ENCODE results near the gene SLC35F2. TPM values are rescaled to one million over a fixed set of nuclear protein-coding genes. Genes with fewer than 3 reads are reported as not detected.
A peak's percentile ranks its signal among the peaks of the same experiment; 100 is the strongest.
"Not testable (repeated sequence)": the region's sequence is repeated elsewhere in the genome, so short reads cannot be mapped to it uniquely, and the experiment has no call there.

SLC35F2 gene
- total RNA-seq, 2 experiments from 2014 or later = 7.7 to 7.8 TPM

- no peaks in the 10 kb centered on the region for H3K27me3 Mint-ChIP-seq
- H3K9me3 Mint-ChIP-seq = no peaks in the 10 kb centered on the region
- DNase-seq = no peak
- H3K27ac Mint-ChIP-seq = peak overlapping the region; percentile 72
- peaks cover 40% of the 10 kb centered on the region for H3K4me1 Mint-ChIP-seq
- H3K4me3 Mint-ChIP-seq = no peak overlapping the region
- ChIA-PET POLR2A (no interaction called here), CTCF (interaction anchor here (0.7 to 1.7 kb wide), 4 partner anchors 9 to 294 kb away, joined by 3 to 5 read pairs (median 4); no protein-coding TSS in a partner anchor)
- H3K36me3 Mint-ChIP-seq (ENCODE audit: low read depth) = peaks cover 2% of the 10 kb centered on the region
Observed at GRCh38 chr11:107856180-107856980, 2.2 kb downstream of the SLC35F2 start.

- no peak overlapping the region for H3K4me3 Mint-ChIP-seq
- H3K27ac Mint-ChIP-seq = no peak overlapping the region
- DNase-seq = no peak
- POLR2A ChIA-PET = no interaction called here
- peaks cover 24% of the 10 kb centered on the region for H3K4me1 Mint-ChIP-seq
- CTCF ChIA-PET = interaction anchor here (0.6 kb wide), 1 partner anchor 308 kb away, joined by 3 read pairs; no protein-coding TSS in a partner anchor
- H3K36me3 Mint-ChIP-seq (ENCODE audit: low read depth) = peaks cover 2% of the 10 kb centered on the region
- no peaks in the 10 kb centered on the region for H3K9me3 Mint-ChIP-seq
- H3K27me3 Mint-ChIP-seq = no peaks in the 10 kb centered on the region
Observed at GRCh38 chr11:107853070-107853469, 5.5 kb downstream of the SLC35F2 start.

GRCh38 chr11:107851704-107852310 lies 6.8 kb downstream of the SLC35F2 start:
- H3K27me3 Mint-ChIP-seq = no peaks in the 10 kb centered on the region
- H3K27ac Mint-ChIP-seq = no peak overlapping the region
- ChIA-PET POLR2A (interaction anchor here (0.7 kb wide), 1 partner anchor 102 kb away, joined by 7 read pairs; no protein-coding TSS in a partner anchor), CTCF (interaction anchor here (0.7 kb wide), 1 partner anchor 9 kb away, joined by 3 read pairs; no protein-coding TSS in a partner anchor)
- H3K4me3 Mint-ChIP-seq = no peak overlapping the region
- DNase-seq = no peak
- no peaks in the 10 kb centered on the region for H3K9me3 Mint-ChIP-seq
- H3K4me1 Mint-ChIP-seq = peaks cover 20% of the 10 kb centered on the region
- peaks cover 2% of the 10 kb centered on the region for H3K36me3 Mint-ChIP-seq (ENCODE audit: low read depth)

GRCh38 chr11:107849790-107850189 lies 8.8 kb downstream of the SLC35F2 start:
- Mint-ChIP-seq H3K4me3 (no peak overlapping the region), H3K36me3 (ENCODE audit: low read depth) (peaks cover 1% of the 10 kb centered on the region), H3K27ac (no peak overlapping the region), H3K9me3 (no peaks in the 10 kb centered on the region), H3K27me3 (no peaks in the 10 kb centered on the region), H3K4me1 (peaks cover 18% of the 10 kb centered on the region)
- DNase-seq = no peak
- ChIA-PET CTCF (no interaction called here), POLR2A (no interaction called here)

- H3K36me3 Mint-ChIP-seq (ENCODE audit: low read depth) = no peaks in the 10 kb centered on the region
- no peak overlapping the region for H3K27ac Mint-ChIP-seq
- H3K4me3 Mint-ChIP-seq = no peak overlapping the region
- peaks cover 21% of the 10 kb centered on the region for H3K4me1 Mint-ChIP-seq
- no peaks in the 10 kb centered on the region for H3K27me3 Mint-ChIP-seq
- DNase-seq = no peak
- CTCF ChIA-PET = interaction anchor here (0.9 kb wide), 1 partner anchor 10 kb away, joined by 3 read pairs; the partner anchor contains the start of gene SLC35F2
- no peaks in the 10 kb centered on the region for H3K9me3 Mint-ChIP-seq
- POLR2A ChIA-PET = no interaction called here
Observed at GRCh38 chr11:107848345-107848744, 10.2 kb downstream of the SLC35F2 start.

GRCh38 chr11:107847184-107847583 lies 11.4 kb downstream of the SLC35F2 start:
- H3K36me3 Mint-ChIP-seq (ENCODE audit: low read depth) = no peaks in the 10 kb centered on the region
- CTCF ChIA-PET = interaction anchor here (0.7 to 0.8 kb wide), 3 partner anchors 9 to 163 kb away, joined by 3 to 6 read pairs (median 3); no protein-coding TSS in a partner anchor
- DNase-seq = no peak
- no peak overlapping the region for H3K4me3 Mint-ChIP-seq
- peaks cover 30% of the 10 kb centered on the region for H3K4me1 Mint-ChIP-seq
- no peaks in the 10 kb centered on the region for H3K27me3 Mint-ChIP-seq
- H3K9me3 Mint-ChIP-seq = no peaks in the 10 kb centered on the region
- POLR2A ChIA-PET = no interaction called here
- no peak overlapping the region for H3K27ac Mint-ChIP-seq

- Mint-ChIP-seq H3K27ac (no peak overlapping the region), H3K27me3 (no peaks in the 10 kb centered on the region), H3K36me3 (ENCODE audit: low read depth) (peaks cover 3% of the 10 kb centered on the region), H3K9me3 (no peaks in the 10 kb centered on the region), H3K4me3 (no peak overlapping the region), H3K4me1 (peaks cover 48% of the 10 kb centered on the region)
- ChIA-PET POLR2A (no interaction called here), CTCF (no interaction called here)
- no peak for DNase-seq
Observed at GRCh38 chr11:107844041-107844440, 14.5 kb downstream of the SLC35F2 start.

GRCh38 chr11:107842412-107843100 lies 16.0 kb downstream of the SLC35F2 start:
- H3K9me3 Mint-ChIP-seq = no peaks in the 10 kb centered on the region
- peaks cover 3% of the 10 kb centered on the region for H3K36me3 Mint-ChIP-seq (ENCODE audit: low read depth)
- no peak for DNase-seq
- H3K27me3 Mint-ChIP-seq = no peaks in the 10 kb centered on the region
- H3K4me1 Mint-ChIP-seq = peaks cover 42% of the 10 kb centered on the region
- ChIA-PET POLR2A (no interaction called here), CTCF (interaction anchor here (0.9 kb wide), 1 partner anchor 10 kb away, joined by 3 read pairs; no protein-coding TSS in a partner anchor)
- no peak overlapping the region for H3K27ac Mint-ChIP-seq
- H3K4me3 Mint-ChIP-seq = no peak overlapping the region

GRCh38 chr11:107840129-107840484 lies 18.5 kb downstream of the SLC35F2 start:
- no peaks in the 10 kb centered on the region for H3K9me3 Mint-ChIP-seq
- CTCF ChIA-PET = interaction anchor here (1.0 to 1.2 kb wide), 2 partner anchors 15 to 17 kb away, joined by 3 read pairs; no protein-coding TSS in a partner anchor
- H3K4me1 Mint-ChIP-seq = peaks cover 34% of the 10 kb centered on the region
- no peaks in the 10 kb centered on the region for H3K27me3 Mint-ChIP-seq
- no peak overlapping the region for H3K4me3 Mint-ChIP-seq
- POLR2A ChIA-PET = no interaction called here
- H3K36me3 Mint-ChIP-seq (ENCODE audit: low read depth) = peaks cover 3% of the 10 kb centered on the region
- H3K27ac Mint-ChIP-seq = peak overlapping the region; percentile 92
- DNase-seq = no peak

GRCh38 chr11:107836851-107837250 lies 21.7 kb downstream of the SLC35F2 start:
- peaks cover 3% of the 10 kb centered on the region for H3K36me3 Mint-ChIP-seq (ENCODE audit: low read depth)
- H3K4me3 Mint-ChIP-seq = no peak overlapping the region
- DNase-seq = no peak
- H3K9me3 Mint-ChIP-seq = no peaks in the 10 kb centered on the region
- ChIA-PET POLR2A (no interaction called here), CTCF (interaction anchor here (1.0 kb wide), 1 partner anchor 10 kb away, joined by 3 read pairs; no protein-coding TSS in a partner anchor)
- peaks cover 21% of the 10 kb centered on the region for H3K4me1 Mint-ChIP-seq
- H3K27ac Mint-ChIP-seq = no peak overlapping the region
- no peaks in the 10 kb centered on the region for H3K27me3 Mint-ChIP-seq

- no peaks in the 10 kb centered on the region for H3K36me3 Mint-ChIP-seq (ENCODE audit: low read depth)
- DNase-seq = no peak
- no peak overlapping the region for H3K4me3 Mint-ChIP-seq
- H3K27me3 Mint-ChIP-seq = no peaks in the 10 kb centered on the region
- H3K4me1 Mint-ChIP-seq = peaks cover 5% of the 10 kb centered on the region
- ChIA-PET POLR2A (no interaction called here), CTCF (no interaction called here)
- H3K27ac Mint-ChIP-seq = no peak overlapping the region
- H3K9me3 Mint-ChIP-seq = no peaks in the 10 kb centered on the region
Observed at GRCh38 chr11:107834995-107835394, 23.6 kb downstream of the SLC35F2 start.

GRCh38 chr11:107833926-107834325 lies 24.7 kb downstream of the SLC35F2 start:
- H3K4me3 Mint-ChIP-seq; H3K36me3 Mint-ChIP-seq (ENCODE audit: low read depth); H3K4me1 Mint-ChIP-seq; H3K9me3 Mint-ChIP-seq; POLR2A ChIA-PET; CTCF ChIA-PET; DNase-seq; H3K27ac Mint-ChIP-seq; H3K27me3 Mint-ChIP-seq: not testable (repeated sequence)
